GM19239 (cell line): ENCODE results near the gene CELF4.

Source experiments
- DNase-seq: peaks from one replicate; pipeline ENCODE4 v3.0.0; 2011; ENCODE audit warnings: low spot score; ENCODE audit not compliant: insufficient read length
- FAIRE-seq: peaks from 2 replicates; lab custom pipeline; 2011; peaks lifted over from hg19 to GRCh38; lab: Jason Lieb, UNC

The CELF4 gene

DNA sequence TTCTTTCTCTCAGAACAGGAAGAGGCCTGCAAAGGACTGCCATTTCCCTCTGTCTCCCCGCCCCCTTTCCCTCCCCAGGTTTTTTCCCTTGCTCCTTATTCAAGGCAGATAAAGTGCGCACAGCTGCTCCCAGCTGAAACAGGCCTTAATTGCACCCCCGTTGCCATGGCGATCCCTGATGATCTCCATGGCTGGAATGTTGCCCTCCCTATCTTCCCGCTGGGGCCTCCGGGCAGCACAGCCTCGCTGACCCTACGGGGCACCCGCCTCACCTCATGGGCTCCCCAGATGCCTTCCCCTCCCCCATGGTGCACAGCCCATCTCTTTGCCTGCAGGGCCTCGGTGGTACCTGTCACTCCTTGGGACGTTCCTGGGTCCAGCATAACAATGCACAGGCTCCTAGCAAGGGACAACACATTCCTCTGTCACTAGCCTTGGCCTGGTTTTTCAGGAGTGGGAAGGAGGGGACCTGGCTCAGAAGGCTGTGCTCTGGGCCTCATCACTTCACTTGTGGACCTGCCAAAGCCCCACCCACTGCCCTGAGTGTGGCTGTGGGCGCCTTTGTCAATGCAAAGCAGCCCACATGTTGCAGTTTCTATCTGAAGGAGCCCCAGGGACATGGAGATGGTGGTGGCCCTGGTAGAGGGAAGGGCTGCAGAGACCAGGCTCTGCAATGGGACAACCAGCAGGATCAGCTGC is 115.0 kb downstream of the CELF4 start:
- FAIRE-seq, result no peak
- no peak for DNase-seq

DNA sequence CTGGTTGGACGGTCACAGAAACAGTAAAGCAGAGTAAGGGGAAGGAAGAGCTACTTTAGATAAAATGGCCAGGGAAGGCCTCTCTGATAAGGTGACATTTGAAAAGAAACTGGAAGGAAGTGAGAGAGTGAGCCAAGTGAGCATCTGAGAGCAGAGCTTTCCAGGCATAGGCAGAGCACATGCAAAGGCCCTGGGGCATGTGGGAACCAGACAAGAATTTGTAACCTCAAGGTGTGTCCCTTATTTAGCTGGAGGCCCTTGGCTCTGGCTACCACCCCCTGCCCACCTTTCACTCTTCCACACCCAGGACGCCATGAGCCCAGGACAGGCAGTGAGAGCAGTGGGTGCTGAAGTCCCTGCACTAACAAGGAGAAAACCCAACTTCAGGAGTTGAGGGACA is 116.0 kb downstream of the CELF4 start:
- DNase-seq, result no peak

DNA sequence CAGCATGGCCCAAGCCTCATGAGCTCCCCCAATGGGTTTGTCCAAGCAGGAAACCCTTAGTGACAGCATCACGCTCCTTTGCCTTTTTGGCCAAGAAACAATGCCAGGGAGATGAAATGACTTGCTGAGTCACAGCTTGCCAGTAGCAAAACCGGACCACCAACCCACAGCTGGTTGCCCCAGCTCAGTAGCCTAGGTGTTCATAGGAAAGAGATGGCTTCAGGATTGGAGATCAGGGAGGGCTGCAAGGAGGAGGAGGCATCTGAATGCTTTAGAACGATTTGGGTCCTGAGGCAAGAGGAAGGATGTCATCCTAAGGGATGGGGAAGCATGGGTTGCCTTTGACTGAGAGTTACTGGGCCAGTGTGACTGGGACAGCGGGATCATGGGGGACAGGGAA is 116.7 kb downstream of the CELF4 start:
- DNase-seq (no peak), FAIRE-seq (no peak)

More for the DNA sequence above, 116.0 kb downstream of the CELF4 start:
- FAIRE-seq, result no peak

DNA sequence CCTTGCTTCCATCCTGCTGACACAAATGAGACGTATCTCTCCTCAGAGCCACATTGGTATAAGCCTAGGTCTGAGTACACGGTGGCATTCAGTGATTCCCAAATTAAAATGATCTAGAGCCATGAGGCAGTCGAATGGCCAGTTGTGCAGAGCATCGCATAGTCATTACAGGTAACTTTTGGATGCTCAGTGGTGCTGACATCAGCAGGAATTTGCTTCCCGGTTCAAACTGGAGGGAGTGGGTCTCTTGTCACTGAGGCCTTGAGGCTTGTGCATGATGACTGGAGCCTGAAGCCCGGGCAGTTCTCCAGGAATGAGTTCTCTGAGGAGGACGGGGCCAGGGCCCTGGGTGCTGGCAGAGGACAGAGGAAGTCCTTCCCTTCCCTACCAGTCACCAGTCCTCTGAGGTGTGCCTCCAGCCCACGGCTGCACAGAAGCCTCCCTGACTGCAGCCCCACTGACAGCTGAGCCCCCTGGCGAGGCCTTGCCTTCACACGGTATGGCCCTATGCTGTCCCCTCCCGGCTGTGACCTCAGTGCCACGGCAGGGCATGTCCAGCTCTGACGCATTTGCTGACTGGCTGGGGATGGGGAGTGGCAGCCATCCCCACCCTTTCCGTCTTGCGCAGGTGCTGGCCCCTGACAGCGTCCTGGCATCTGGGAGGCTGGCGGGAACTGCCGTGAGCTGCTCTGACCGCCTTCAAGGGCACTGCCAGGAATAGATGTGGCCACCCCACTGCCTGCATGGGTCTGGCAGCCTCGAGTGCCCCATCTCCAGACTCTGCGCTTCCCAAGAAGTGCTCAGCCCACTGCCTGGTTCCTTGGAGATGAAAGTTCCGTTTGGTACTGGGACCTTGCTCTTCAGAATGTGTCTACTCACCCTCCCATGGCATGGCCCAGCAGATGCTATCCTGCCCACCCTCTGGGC is 117.4 kb downstream of the CELF4 start:
- DNase-seq (no peak), FAIRE-seq (no peak)

DNA sequence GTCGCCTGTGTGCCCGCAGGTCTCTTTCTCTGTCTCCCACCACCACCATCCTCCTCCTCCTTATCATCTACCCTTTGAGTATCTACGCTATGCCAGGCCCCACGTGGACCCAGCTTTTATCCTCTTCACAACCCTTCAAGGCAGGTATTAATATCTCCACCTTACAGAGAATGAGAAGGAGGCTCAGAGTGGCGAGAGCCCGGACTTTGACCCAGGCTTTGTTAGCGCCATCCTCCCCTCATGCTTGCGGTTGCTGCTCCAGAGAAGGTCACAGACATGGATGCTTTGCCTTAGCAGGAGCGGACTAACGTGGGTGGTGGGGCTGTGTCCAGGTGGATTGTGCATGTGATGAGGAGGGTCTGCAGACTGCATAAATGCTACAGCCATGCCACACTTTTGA is 119.8 kb downstream of the CELF4 start:
- DNase-seq, result no peak
- FAIRE-seq, result no peak

DNA sequence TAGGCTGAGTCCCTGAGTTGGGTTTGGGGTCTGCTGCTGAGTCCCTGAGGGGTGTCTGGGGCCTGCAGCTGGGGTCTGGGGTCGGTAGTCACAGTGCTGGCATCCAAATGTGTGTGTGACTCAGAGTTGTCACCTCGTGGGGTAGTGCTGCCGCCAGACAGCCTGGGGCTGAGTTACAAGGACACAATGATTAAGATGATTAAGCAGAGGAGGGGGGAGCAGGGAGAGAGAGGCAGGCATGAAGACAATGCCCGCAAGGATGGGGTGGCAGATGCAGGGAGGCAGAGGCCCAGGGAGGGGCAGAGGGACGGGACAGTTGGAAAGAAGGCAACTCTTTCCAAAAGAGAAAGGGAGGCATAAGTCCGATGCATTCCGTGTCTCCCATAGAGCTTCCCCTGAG is 120.2 kb downstream of the CELF4 start:
- no peak for DNase-seq
- FAIRE-seq, result no peak

DNA sequence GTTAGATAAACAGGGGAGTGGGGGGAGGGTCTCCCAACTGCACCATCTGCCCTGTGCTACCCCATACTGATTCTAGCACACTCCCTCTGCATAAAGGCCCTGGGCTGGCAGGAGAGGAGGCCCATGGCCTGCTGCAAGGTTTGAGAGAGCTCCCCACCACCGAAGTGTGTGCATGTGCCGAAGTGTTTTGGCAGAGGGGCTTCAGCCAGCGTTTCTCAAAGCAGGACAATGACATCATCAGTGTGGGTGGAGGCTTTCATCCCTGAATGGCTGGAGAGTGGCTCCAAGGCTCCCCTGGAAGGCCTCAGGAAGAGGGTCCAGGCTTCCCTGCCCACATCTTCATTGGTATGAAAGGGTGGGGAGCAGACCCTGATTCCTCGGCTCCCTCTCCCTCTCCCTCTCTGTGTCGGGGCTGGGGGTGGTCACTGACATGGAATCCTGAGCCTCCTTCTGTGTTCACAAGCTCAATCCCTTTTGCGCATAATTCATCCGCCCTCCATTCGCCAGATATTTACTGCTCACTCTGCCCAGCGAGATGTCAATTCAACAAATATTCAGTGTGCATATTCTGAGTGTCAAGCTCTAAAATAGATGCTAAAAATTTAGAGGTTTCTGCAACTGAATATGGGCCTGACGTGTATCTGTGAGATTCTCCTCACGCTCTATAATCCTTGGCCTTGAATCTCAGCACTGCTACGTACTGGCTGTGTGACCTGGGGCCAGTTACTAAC is 122.1 kb downstream of the CELF4 start:
- FAIRE-seq, result no peak
- DNase-seq, result no peak

DNA sequence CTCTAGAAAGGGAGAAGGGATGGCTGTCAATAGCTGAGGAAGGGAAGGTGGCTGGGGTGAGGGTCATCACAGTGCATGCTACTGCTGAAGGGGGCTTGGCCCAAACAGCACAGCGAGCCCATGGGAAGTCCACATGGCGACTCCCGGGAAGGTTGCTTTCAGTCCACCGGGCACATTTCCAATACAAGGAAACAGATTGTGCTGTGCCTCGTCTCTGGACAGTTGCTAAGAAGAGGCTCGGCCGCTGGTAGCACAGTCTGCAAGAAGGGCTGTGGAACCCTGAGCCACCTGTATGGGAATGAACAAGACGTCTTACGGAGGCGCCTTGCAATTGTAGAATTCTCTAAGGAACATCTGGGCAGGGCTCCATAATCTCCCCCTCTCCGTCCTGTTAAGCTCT is 123.1 kb downstream of the CELF4 start:
- DNase-seq (no peak), FAIRE-seq (no peak)

DNA sequence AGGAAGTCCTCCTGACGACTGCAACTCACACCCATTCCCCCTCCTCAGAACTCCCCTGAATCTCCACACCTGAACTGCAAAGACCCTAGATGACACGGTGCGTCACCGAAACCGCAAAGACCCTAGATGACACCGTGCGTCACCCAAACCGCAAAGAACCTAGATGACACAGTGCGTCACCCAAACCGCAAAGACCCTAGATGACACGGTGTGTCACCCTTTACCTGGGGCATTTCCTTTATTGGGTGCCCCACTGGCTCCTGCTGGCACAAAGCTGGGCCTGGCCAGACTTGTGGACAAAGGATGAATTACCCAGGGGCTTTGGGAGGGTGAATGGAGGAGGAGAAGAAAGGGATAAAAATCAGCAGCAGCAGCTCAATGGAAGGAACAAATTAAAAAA is 123.8 kb downstream of the CELF4 start:
- no peak for DNase-seq
- no peak for FAIRE-seq

DNA sequence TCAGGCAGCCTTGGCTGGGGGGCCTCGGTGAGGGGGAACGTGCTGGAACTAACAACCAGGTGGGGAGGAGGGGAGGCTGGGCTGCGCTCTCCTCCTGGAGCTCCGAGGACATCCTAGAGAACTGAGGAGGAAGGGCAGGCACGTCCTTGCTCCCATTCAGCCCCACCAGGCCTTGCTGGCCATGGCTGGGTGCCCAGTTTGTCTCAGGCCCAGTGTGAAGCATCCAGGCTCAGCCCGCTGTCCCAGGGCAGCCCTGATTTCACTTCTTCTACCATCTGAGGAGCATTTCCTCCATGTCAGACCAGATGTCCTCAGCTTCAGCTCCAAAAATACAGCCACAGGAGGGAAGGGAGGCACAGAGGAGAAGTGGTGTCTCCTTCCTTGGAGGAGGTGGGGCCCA is 125.4 kb downstream of the CELF4 start:
- DNase-seq (no peak), FAIRE-seq (no peak)

DNA sequence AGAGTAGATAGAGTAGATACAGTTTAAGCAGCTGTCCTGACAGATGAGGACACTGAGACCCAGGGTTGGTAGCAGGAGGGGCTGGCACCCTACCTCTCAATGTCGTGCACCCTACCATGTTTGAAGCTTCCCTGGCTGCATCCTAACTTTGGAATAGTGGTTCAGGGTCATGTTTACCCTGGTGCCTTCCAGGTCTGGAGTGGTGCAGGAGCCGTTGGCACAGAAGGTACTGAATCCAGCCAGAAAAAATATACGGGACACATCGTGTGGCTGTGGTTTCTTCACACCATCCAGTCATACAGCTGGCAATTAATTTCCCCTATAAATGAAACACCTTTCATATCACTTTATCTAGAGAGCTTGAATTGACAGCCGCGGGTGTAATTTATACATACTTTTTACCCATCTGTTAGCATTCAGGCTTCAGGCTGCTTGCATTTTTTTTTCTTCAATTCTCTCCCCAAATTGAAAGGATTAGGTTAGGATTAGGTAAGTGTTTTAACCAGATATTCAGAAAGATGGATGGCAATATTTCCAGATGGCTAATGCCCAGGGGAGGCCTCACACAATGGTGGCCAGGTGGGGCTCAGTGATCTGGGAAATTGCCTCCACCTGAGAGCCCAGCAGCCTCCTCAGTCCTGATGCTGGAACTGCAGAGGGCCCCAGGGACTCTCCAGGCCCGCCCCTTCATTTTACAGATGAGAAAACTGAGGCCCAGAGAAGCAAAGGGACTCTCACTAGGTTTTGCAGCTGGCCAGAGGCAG is 127.0 kb downstream of the CELF4 start:
- no peak for FAIRE-seq

DNA sequence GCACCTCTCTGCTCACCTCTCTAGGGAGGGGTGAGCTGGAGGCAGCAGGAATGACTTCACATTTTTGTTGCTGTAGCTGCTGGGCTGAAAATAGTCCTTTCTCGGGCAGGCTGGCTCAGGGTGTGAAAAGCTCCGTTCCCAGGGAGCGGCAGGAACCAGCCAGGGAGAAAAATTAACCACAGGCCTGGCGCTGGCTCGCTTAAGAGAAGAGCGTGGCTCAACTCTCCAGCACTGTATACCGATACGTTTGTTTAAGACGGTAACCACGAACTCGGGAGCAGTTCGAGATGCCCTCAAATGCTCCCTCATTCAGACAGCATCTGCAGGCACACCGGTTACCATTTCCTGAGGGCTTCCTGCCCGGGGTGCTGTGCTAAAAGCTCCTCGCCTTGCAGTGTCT is 129.6 kb downstream of the CELF4 start:
- no peak for DNase-seq

More for the DNA sequence above, 127.0 kb downstream of the CELF4 start:
- DNase-seq, result no peak

DNA sequence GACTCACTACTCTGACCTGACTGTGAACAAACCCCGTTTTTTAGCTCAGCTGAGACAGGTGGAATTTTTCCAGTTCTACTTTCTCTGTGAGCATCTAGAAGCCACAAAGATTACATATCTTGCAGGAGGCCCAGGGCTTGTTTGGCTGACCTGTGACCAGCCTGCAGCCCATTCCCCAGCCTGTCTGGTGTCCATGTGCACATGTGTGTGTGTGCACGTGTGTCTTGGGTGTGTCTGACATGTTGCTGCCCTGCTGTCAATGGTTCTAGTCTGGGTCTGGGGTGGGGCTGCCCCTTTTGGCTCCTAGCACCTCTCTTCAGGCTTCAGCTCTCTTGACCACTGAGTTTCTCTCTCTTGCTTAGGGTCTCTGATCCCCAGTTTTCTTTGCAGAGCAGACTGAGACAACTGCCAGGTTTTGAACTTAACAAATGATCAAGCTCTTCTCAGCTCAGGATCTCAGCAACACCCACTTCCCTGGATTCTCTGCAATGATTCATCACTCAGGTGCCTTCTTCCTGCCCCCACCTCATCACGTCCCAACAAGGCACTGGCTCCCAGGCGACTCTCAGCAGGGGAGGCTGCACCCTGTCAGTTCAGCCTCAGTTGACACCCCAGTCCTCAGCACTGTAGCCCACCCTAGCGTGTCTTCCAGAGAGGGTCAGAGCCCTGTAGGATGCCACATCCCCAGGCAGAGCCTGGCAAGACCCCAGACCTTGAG is 130.3 kb downstream of the CELF4 start:
- FAIRE-seq (no peak), DNase-seq (no peak)

More for the DNA sequence above, 129.6 kb downstream of the CELF4 start:
- FAIRE-seq, result no peak

DNA sequence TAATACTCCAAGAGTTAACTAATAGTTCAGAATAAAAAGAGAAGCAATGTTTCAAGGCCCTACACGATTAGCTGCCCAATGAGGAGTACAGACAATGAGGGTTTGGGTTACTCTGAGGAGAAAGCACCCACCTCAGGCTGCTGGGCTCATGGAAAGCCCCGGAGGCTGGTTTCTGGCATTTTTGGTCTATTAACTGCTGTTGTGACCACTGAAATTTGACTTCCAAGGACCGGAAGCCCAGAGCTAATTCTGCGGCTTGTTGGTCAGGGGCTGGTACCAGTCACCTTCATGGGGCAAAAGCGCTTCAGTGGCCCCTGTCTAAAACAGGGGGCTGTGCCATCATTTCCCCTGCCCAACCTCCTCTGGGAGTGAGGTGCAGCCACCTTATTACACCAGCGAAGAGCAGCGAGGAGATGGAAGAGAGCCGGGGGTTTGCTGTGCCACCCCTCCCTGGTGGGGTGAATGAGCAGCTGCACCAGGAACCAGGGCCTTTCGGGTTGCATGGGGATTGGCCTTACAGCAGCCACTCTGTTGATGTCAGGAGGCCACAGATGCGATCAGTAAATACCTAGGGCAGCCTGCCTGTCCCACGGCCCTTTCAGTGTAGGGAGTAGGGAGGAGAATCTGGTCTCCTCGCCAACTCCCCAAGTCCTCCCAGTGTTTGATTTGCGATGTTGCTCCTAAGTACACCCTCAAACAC is 131.3 kb downstream of the CELF4 start:
- no peak for DNase-seq
- FAIRE-seq, result no peak

DNA sequence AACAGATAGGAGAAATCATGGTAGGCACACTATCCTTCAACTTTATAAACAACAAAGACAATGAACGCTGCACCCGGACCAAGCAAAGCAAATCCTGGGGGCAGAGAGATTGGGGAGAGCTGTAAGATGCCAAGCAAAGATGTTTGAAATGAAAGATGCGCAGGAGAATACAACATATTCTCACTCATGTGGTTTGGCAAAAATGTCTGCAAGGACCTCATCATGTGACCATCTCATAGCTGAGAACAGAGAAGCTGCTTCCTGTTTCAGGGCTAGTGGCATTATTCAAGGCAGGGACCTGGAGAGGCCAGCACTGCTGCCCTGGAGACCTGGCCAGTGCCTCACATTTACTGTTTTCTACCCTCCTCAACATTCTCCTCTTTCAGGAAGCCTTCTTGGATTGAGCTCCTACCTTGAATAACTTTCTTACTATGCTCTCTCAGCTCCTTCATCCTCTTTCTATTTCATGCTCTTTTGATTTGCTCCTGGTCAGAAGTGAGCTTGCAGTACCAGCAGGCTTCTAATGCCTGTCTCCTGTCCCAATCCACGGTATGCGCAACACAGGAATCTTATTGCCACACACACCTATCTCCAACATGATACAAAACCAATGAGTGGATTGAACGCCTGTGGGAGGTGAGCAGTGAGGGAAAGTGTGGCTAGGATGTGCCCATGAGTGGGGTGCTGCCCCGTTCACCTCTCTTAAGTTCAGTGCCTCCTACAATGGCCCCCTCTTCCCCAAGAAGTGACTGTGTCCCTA is 133.0 kb downstream of the CELF4 start:
- no peak for FAIRE-seq
- DNase-seq, result no peak

DNA sequence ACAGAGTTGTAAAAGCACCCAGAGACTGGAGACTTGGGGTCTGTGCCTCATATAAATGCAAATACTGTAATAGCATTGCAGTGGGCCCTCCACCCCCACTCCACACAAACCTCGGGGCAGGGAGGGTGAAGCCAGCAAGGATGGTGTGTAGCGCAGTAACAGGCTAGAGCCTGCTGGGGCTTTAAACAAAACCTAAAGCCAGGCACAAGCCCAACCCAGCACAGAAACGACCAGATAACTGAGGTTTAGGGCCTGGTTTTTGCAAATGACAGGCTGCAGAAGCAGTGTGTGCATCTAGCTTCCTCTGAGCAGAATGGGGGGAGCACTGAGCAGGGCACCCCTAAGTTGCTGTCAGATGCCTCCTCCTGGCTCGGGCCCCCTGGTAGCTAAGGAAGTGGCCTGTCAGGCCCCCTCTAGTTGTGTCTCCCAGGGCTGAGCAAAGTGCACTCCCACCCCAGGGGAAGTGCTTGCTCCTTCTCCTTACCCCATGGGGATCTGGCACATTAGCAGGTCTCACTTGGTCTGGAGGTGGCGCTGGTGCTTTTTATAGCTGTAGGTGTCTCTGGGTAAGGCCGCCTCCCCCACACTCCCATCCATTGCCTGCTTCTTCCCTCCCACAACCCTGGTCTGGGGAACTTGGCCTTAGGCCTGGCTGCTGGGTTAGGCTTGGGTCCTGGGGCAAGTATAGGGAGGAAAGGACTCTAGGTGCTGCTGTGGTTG is 135.1 kb downstream of the CELF4 start:
- no peak for FAIRE-seq
- no peak for DNase-seq

DNA sequence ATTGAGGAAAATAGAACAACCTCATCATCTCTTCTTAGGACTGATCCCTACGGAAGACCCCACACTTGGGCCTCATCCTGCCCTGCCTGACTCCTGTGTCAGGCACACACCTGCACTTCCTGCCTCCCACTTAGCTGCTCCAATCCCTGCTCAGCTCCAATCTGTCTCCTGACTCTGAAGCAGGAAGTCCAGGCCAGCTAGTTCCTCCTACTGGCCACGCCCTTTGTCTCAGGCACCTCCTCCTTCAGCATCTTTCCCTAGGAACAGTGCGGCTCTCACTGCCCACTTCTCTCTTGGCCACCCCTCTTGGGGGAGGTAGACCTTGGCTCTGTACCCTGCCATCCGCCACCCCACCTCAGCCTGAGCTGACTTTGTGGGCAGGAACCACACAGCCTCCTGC is 135.8 kb downstream of the CELF4 start:
- DNase-seq (no peak), FAIRE-seq (no peak)
